D721Med (cell line): ENCODE data around the gene PNPLA1.

Experiments
- DNase-seq: peaks from one replicate; pipeline ENCODE4 v3.0.0; 2011; ENCODE audit warnings: low spot score; ENCODE audit not compliant: insufficient read length
- FAIRE-seq: peaks from 2 replicates; lab custom pipeline; 2011; peaks lifted over from hg19 to GRCh38; lab: Jason Lieb, UNC
- TF ChIP-seq, protein P1 (sequence below): IDR thresholded peaks from 2 replicates; pipeline ENCODE4 v1.5.1; 2012; ENCODE audit warnings: mild to moderate bottlenecking, control low read depth; ENCODE audit not compliant: insufficient read depth; ENCODE audit errors: missing control alignments

Gene PNPLA1

DNA sequence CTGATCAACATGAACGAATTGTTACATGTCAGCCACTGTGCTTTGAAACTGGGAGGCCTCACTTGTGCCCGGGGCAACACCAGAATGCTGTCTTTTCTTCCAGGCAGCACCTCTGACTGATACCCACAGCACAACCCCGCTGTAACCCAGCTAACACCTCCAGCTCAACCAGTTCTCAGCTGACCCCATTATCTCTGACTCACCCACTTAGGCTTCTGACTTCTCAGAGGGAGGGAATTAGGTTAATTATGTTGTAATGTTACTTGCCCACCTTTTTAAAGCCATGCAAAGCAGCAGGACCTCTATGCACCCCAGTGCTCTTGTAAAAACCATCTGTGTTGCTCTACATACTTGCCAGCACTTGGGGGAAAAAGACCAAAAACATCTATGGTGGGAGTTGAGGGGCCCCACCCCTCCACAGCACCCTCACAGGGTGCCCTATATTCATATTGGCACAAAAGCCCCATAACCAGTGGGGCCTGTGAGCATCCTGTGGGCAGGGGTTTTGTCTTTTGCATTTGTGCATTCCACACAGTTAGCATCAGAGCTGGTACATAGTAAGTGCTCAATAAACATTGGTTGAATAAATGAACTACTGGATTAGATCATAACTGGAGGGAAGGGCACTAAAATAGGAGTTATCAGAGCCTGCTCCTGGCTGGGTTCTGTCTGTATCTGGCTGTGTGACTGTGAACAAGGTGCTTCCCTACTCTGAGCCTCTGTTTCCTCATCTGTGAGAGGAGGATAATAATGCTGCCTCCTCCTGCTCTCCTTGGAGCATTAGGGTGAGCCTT, 44.6 kb downstream of the PNPLA1 start:
- no peak for FAIRE-seq
- no peak for DNase-seq
- TF ChIP-seq, protein P1, sequence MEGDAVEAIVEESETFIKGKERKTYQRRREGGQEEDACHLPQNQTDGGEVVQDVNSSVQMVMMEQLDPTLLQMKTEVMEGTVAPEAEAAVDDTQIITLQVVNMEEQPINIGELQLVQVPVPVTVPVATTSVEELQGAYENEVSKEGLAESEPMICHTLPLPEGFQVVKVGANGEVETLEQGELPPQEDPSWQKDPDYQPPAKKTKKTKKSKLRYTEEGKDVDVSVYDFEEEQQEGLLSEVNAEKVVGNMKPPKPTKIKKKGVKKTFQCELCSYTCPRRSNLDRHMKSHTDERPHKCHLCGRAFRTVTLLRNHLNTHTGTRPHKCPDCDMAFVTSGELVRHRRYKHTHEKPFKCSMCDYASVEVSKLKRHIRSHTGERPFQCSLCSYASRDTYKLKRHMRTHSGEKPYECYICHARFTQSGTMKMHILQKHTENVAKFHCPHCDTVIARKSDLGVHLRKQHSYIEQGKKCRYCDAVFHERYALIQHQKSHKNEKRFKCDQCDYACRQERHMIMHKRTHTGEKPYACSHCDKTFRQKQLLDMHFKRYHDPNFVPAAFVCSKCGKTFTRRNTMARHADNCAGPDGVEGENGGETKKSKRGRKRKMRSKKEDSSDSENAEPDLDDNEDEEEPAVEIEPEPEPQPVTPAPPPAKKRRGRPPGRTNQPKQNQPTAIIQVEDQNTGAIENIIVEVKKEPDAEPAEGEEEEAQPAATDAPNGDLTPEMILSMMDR: no peak

- TF ChIP-seq, protein P1: no peak
- no peak for FAIRE-seq
- DNase-seq: no peak
Measured at GRCh38 chr6:36315921-36316320, 46.1 kb downstream of the PNPLA1 start.

GRCh38 chr6:36317623-36318022, 47.8 kb downstream of the PNPLA1 start:
- DNase-seq: no peak
- FAIRE-seq: no peak
- TF ChIP-seq, protein P1: no peak

GRCh38 chr6:36318690-36319435, 49.0 kb downstream of the PNPLA1 start:
- FAIRE-seq (no peak), DNase-seq (no peak)
- TF ChIP-seq, protein P1: no peak

DNA sequence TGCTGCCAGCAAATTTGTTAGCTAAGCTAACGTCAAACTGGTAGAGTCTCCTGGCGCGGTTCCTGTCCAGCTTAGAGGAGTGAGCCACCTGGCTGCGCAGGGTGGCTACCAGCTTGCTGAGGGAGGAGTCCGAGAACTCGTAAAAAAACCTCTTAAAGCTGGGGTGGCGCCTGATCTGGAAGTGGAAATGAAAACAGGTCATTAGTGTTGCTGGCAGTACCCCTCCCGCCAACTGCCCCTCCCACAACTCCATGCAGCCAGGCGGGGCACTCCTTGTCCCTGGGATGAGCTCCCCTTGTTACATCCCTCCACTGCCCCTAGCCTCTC, 49.5 kb downstream of the PNPLA1 start:
- FAIRE-seq (no peak), DNase-seq (no peak)
- TF ChIP-seq, protein P1: no peak

DNA sequence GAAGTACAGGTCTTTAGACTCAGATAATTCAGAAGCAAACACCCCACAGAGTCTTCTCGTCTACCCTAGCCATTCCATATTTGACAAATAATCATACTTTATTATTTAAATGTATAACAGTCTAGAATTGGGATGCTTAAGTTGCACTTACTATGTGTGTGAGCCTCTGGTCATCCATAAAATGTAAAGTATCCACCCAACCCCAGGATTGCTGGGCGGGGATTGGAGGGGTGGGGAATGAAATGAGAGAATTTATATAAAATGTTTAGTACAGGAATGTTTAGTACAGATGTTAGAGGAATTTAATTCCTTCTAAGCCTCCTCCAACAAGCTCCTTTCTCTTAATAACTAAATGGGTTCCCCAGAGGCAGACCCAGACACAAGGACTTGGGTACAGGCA, 50.0 kb downstream of the PNPLA1 start:
- FAIRE-seq: no peak
- TF ChIP-seq, protein P1: no peak
- DNase-seq: no peak

- FAIRE-seq (no peak), DNase-seq (no peak)
- TF ChIP-seq, protein P1: no peak
Measured at GRCh38 chr6:36320475-36320874, 50.6 kb downstream of the PNPLA1 start.
